HCT116 (cell line): ENCODE data around the gene WASL.

ENCODE experiments used
- ATF3 ChIP-seq: IDR thresholded peaks from 2 replicates; pipeline ENCODE4 v1.6.1; 2012
- CTCF ChIP-seq, 3 experiments: fragments of 200-600 bp in 1 of 3; sonication (generic) in 1 of 3; IDR thresholded peaks in 2 of 3; conservative IDR thresholded peaks in 1 of 3; 2 replicates each; pipeline ENCODE4 v1.5.1; 2012 to 2017; ENCODE audit warnings: low read depth in 2 of 3, low read length in 2 of 3, antibody characterized with exemption in 1 of 3, borderline replicate concordance in 1 of 3, control low read depth in 1 of 3, mild to moderate bottlenecking in 1 of 3, mixed read lengths in 1 of 3, mixed run types in 1 of 3, moderate library complexity in 1 of 3; ENCODE audit not compliant: insufficient read depth in 1 of 3
- EZH2 ChIP-seq: fragments of 200-600 bp; sonication (generic); IDR thresholded peaks from 2 replicates; pipeline ENCODE4 v1.6.1; 2017; ENCODE audit warnings: antibody characterized with exemption, mixed run types

GRCh38 chr7:123734498-123734897, 14.3 kb downstream of the WASL start:
- TF ChIP-seq CTCF (IDR thresholded peaks at IDR 0.05 in 2 of 3, conservative IDR thresholded peaks at IDR 0.05 in 1 of 3; ENCODE audit: borderline replicate concordance in 1 of 3, insufficient read depth in 1 of 3, low read depth in 2 of 3, low read length in 2 of 3) (no peak), ATF3 (no peak), EZH2 (no peak)
